ENCODE measurements around the gene SEC61B.

DNA sequence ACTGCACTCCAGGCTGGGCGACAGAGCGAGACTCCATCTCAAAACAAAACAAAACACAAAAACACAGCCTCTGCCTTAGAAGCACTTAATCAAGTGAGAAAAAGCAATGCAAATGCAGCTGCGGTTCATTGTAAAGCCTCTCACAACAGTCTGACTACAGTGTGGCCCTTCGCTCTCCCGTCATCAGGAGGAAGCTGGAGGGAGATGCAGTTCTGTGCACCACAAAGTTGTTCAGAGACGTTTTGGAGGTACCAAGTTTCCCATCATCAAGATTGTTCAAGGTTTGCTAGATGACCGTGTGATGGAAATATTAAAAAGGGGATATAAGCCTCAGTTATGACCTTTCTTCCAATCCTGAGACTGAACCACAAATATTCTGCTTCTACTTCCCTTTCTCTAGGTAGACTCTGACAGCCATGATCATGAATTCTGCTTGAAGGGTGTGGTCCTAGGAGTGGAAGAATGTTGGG lies 40.9 kb downstream of the SEC61B start:
- TF ChIP-seq, protein P1, sequence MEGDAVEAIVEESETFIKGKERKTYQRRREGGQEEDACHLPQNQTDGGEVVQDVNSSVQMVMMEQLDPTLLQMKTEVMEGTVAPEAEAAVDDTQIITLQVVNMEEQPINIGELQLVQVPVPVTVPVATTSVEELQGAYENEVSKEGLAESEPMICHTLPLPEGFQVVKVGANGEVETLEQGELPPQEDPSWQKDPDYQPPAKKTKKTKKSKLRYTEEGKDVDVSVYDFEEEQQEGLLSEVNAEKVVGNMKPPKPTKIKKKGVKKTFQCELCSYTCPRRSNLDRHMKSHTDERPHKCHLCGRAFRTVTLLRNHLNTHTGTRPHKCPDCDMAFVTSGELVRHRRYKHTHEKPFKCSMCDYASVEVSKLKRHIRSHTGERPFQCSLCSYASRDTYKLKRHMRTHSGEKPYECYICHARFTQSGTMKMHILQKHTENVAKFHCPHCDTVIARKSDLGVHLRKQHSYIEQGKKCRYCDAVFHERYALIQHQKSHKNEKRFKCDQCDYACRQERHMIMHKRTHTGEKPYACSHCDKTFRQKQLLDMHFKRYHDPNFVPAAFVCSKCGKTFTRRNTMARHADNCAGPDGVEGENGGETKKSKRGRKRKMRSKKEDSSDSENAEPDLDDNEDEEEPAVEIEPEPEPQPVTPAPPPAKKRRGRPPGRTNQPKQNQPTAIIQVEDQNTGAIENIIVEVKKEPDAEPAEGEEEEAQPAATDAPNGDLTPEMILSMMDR (IDR thresholded peaks at IDR 0.05): no peak
- TF ChIP-seq POLR2A (IDR thresholded peaks at IDR 0.05): no peak

Measured in adrenal gland (tissue), 5 donors.